Left ventricle myocardium inferior (tissue), 1 donor: ENCODE data around the gene SLIT3. TPM values are rescaled to one million over a fixed set of nuclear protein-coding genes. Genes with fewer than 3 reads are reported as not detected.

ENCODE experiments used
- DNase-seq: peaks from one replicate; pipeline ENCODE4 v3.0.0-alpha.2; 2020
- H3K27ac ChIP-seq: fragments of 200-600 bp; replicated peaks from 2 replicates; pipeline ENCODE4 v1.8.0; 2021
- H3K27me3 ChIP-seq: fragments of 200-600 bp; 2 replicates; pipeline ENCODE4 v1.8.0; 2021; ENCODE audit warnings: low read depth
- H3K36me3 ChIP-seq: fragments of 200-600 bp; 2 replicates; pipeline ENCODE4 v1.8.0; 2021
- H3K4me1 ChIP-seq: fragments of 200-600 bp; 2 replicates; pipeline ENCODE4 v1.8.0; 2021
- H3K4me3 ChIP-seq: fragments of 200-600 bp; 2 replicates; pipeline ENCODE4 v1.8.0; 2021; ENCODE audit warnings: mild to moderate bottlenecking, moderate library complexity
- H3K9me3 ChIP-seq: fragments of 200-600 bp; replicated peaks from 2 replicates; pipeline ENCODE4 v1.8.0; 2021
- intact Hi-C: fragments of 100-400 bp; cut with micrococcal nuclease; formaldehyde crosslinking; loops from one replicate; pipeline ENCODE4 v1.11.0; 2022
- total RNA-seq: library from RNA; stranded (reverse); fragmentation: NEBNext Ultra II Directional; extraction: Animal tissue kit (Norgen Biotek cat#: 25700); gene quantifications from one replicate; pipeline ENCODE4 v1.2.1, GENCODE V29; 2021
- TF ChIP-seq, protein P1 (sequence below): fragments of 200-600 bp; IDR thresholded peaks from 2 replicates; pipeline ENCODE4 v1.8.0; 2021; ENCODE audit warnings: antibody characterized with exemption, mild to moderate bottlenecking, borderline replicate concordance
- donor health status: DM: no; HTN: yes; CAD: no; lungs with severe emphysema.

Gene SLIT3
- total RNA-seq, 1 donor from 2014 or later, result 22.7 TPM

DNA sequence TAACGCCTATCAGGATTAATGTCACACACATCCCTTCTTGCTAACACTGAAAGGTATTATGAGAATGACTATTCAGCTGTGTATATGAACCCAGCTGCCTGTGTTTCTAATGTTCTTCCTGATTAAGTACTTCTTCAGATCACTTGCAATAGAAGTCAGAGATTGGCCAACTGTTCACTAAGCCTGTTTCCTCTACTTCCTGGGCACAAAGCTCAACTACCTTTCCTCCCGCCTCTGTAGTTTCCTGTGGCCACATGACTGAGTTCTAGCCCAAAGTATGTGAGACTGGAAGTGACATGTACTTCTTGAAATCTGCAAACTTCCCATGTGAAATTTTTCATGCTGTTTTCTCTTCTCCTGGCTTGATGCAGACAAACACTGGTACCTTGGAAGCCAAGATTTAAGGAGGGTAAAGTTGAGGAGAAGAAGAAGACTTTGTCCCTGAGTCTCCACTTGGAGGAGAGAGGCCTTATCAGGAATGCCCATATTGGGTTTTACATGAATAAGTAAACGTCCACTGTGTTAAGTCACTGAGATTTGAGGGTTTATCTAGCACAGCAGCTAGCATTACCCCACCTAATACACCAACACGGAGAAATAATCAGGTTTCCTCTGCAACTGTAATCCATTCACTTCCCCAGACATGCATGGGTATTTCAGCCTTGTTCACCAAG lies 58.6 kb downstream of the SLIT3 start:
- H3K4me3 ChIP-seq, result no peak overlapping the region
- no peaks in the 10 kb centered on the region for H3K36me3 ChIP-seq
- intact Hi-C loops, result no loop called here
- TF ChIP-seq, protein P1, sequence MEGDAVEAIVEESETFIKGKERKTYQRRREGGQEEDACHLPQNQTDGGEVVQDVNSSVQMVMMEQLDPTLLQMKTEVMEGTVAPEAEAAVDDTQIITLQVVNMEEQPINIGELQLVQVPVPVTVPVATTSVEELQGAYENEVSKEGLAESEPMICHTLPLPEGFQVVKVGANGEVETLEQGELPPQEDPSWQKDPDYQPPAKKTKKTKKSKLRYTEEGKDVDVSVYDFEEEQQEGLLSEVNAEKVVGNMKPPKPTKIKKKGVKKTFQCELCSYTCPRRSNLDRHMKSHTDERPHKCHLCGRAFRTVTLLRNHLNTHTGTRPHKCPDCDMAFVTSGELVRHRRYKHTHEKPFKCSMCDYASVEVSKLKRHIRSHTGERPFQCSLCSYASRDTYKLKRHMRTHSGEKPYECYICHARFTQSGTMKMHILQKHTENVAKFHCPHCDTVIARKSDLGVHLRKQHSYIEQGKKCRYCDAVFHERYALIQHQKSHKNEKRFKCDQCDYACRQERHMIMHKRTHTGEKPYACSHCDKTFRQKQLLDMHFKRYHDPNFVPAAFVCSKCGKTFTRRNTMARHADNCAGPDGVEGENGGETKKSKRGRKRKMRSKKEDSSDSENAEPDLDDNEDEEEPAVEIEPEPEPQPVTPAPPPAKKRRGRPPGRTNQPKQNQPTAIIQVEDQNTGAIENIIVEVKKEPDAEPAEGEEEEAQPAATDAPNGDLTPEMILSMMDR, result no peak
- H3K27me3 ChIP-seq, result no peaks in the 10 kb centered on the region
- H3K4me1 ChIP-seq, result no peaks in the 10 kb centered on the region
- H3K27ac ChIP-seq, result no peak overlapping the region
- peaks cover 26% of the 10 kb centered on the region for H3K9me3 ChIP-seq
- DNase-seq, result no peak

DNA sequence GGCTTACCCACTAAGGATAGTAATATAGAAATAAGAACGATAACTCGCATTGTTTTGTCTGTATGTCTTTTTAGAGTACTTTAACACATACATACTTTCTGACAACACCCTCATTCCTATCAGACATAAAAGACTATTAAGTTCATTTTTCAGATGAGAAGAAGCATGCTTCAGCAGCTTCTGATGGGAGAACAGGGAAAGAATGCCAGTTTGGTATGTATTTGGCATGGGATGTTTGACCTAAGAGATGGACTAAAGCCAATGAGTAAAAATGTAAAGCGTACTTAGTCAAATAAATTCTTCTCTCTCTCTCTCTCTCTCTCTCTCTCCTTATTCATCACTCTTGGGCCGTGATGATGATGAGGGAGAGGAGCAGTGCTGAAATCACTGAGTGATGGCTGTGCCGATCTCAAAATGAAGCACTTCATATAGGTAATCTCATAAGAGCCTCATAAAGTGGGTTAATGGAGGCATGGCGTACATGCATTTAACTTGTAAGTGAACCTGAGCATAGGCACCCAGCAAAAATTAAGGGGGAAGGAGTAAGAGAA lies 71.5 kb downstream of the SLIT3 start:
- intact Hi-C loops, result no loop called here
- TF ChIP-seq, protein P1, result no peak
- no peaks in the 10 kb centered on the region for H3K36me3 ChIP-seq
- peaks cover 1% of the 10 kb centered on the region for H3K9me3 ChIP-seq
- H3K27ac ChIP-seq, result no peak overlapping the region
- no peaks in the 10 kb centered on the region for H3K4me1 ChIP-seq
- H3K27me3 ChIP-seq, result no peaks in the 10 kb centered on the region
- H3K4me3 ChIP-seq, result no peak overlapping the region
- DNase-seq, result no peak

DNA sequence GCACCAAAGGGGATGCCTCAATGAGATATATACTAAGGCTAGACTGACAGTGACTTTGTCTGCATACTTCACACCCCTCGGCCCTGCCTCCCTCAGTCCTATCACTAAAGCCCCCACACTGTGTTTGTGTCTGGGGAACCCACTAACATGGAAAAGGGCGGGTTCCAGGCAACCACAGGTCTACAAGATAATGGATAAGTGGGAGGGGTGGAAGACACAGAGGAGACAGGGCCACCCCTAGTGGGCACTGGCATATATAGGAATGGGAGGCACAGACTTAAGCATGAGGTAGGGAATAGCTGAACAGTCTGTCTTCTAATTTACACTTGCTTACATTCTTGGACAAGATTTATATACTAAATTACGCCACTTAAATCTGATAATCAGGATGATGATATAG lies 74.0 kb downstream of the SLIT3 start:
- Histone ChIP-seq H3K36me3 (no peaks in the 10 kb centered on the region), H3K9me3 (no peaks in the 10 kb centered on the region), H3K4me1 (no peaks in the 10 kb centered on the region), H3K4me3 (no peak overlapping the region), H3K27ac (no peak overlapping the region), H3K27me3 (no peaks in the 10 kb centered on the region)
- no peak for DNase-seq
- TF ChIP-seq, protein P1, result no peak
- intact Hi-C loops, result no loop called here

DNA sequence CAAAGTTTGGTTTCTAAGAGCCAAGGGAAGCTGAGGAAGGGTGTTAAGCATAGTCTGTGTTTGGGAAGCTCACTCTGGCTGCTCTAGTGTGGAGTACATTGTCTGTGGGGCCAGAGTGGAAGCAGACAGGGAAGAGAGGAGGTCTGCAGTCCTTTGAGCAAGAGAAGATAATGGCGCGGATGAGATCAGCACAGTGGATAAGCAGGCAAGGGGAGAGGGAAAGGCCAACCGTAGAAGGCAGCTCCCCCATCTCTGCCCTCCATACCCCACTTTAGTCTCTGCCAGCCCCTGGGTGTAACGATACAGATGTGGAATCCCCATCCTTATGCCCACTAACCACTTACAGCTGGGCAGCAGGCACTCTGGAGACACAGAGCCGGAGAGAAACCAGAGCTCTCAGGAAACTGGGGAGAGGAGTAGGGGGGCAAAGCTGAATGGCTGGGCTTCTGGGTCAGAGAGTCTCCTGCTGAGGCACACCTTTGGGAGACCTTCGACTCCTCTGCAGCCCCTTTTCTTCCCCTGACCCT lies 75.0 kb downstream of the SLIT3 start:
- no peaks in the 10 kb centered on the region for H3K36me3 ChIP-seq
- intact Hi-C loops, result no loop called here
- no peaks in the 10 kb centered on the region for H3K9me3 ChIP-seq
- no peaks in the 10 kb centered on the region for H3K4me1 ChIP-seq
- no peak overlapping the region for H3K27ac ChIP-seq
- no peak overlapping the region for H3K4me3 ChIP-seq
- H3K27me3 ChIP-seq, result no peaks in the 10 kb centered on the region
- TF ChIP-seq, protein P1, result no peak
- DNase-seq, result no peak

DNA sequence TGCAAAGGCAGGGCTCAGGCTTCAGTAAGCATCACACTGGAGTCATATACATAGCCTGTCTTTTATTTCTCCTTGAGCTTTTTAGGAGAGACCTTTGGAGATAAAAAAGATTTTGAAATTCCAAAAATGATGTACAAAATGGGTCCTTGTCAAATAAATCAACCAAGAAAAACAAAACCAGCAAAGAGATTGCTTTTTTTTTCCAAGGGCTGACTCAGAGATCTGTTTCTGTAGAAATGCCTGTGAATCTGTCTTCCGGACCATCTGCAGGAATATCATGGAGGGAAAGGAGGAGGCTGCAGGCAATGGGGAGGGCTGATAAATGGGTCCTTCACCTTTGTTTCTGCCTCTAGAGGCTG lies 77.4 kb downstream of the SLIT3 start:
- Histone ChIP-seq H3K4me1 (no peaks in the 10 kb centered on the region), H3K36me3 (no peaks in the 10 kb centered on the region), H3K27me3 (no peaks in the 10 kb centered on the region), H3K4me3 (no peak overlapping the region), H3K9me3 (no peaks in the 10 kb centered on the region), H3K27ac (no peak overlapping the region)
- TF ChIP-seq, protein P1, result no peak
- intact Hi-C loops, result no loop called here
- no peak for DNase-seq
